ENCODE results near the gene MRFAP1. TPM values are rescaled to one million over a fixed set of nuclear protein-coding genes. Genes with fewer than 3 reads are reported as not detected.
A peak's percentile ranks its signal among the peaks of the same experiment; 100 is the strongest.

The MRFAP1 gene
- total RNA-seq, 4 donors from 2014 or later, result 116 to 338 (median 155) TPM

DNA sequence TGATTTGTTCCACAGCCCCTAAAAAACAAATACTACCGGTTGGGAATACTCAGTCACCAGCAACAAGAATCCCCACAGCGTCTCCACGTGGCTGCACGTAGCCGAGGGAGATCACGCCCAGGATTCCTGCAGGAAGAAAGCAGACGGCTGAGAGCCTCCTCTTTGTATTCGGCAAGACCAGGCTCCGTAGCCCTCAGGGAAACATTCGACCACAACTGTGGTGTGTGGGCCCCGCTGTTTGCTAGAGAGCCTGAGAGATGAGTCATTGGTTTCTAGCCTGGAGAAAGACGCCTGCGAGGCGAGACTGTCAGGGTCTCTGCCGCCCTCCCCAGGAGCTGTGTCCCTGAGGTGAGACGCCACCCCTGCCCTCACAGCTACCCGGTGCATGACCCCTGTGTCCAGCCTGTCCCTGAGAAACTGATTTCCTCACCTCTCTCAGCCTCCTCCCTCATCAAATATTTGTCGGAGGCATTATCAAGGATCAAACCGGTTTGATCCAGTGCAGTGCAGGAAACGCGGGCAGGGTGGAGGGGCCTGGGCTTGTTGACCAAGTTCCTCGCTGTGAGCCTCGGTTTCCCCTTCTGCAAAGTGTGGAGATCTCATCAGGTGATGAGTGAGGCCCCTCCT, 48.5 kb downstream of the MRFAP1 start:
- peak overlapping the region; percentile 34 to 75 (median 66) for H3K27ac ChIP-seq
- no peaks in the 10 kb centered on the region for H3K36me3 ChIP-seq
- H3K27me3 ChIP-seq, result no peaks in the 10 kb centered on the region
- peak; percentile 51 to 84 (median 58) for DNase-seq
- TF ChIP-seq, protein P1, sequence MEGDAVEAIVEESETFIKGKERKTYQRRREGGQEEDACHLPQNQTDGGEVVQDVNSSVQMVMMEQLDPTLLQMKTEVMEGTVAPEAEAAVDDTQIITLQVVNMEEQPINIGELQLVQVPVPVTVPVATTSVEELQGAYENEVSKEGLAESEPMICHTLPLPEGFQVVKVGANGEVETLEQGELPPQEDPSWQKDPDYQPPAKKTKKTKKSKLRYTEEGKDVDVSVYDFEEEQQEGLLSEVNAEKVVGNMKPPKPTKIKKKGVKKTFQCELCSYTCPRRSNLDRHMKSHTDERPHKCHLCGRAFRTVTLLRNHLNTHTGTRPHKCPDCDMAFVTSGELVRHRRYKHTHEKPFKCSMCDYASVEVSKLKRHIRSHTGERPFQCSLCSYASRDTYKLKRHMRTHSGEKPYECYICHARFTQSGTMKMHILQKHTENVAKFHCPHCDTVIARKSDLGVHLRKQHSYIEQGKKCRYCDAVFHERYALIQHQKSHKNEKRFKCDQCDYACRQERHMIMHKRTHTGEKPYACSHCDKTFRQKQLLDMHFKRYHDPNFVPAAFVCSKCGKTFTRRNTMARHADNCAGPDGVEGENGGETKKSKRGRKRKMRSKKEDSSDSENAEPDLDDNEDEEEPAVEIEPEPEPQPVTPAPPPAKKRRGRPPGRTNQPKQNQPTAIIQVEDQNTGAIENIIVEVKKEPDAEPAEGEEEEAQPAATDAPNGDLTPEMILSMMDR (IDR thresholded peaks at IDR 0.05), result no peak
- no peak for TF ChIP-seq POLR2A (IDR thresholded peaks at IDR 0.05)
- H3K4me1 ChIP-seq, result peaks cover 0 to 15% (median 2%) of the 10 kb centered on the region in 4 donors
- no peaks in the 10 kb centered on the region for H3K9me3 ChIP-seq
- H3K4me3 ChIP-seq, result peak overlapping the region in 3 of 4 donors; percentile 6 to 40 (median 27)

DNA sequence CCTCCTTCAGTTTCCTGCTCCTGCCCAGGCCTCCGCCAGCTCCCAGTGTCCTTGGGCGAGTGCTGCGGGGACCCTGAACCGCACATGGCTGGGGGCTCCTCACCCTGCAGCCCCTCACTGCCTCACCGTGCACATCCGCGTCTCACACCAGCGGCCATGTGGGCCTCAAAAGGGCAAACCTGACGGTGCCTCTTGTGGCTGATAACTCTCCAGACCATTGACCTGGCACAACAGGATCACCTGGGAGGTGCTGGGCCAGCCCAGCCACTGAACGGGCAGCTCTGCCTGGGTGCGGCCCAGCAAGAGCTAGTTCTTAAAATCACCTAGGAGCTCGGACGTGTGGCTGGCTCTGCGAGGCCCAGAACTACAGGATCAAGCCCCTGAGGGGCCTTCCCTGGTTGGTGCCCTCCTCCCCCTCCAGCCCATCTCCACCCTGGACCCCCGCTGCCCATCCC, 49.0 kb downstream of the MRFAP1 start:
- Histone ChIP-seq H3K9me3 (no peaks in the 10 kb centered on the region), H3K27ac (peak overlapping the region; percentile 34 to 75 (median 66)), H3K36me3 (no peaks in the 10 kb centered on the region), H3K4me1 (peaks cover 0 to 18% (median 2%) of the 10 kb centered on the region in 4 donors), H3K4me3 (peak overlapping the region in 3 of 4 donors; percentile 6 to 40 (median 27)), H3K27me3 (no peaks in the 10 kb centered on the region)
- peak in 1 of 3 donors; percentile 50 for DNase-seq
- TF ChIP-seq, protein P1 (IDR thresholded peaks at IDR 0.05), result no peak
- no peak for TF ChIP-seq POLR2A (IDR thresholded peaks at IDR 0.05)

Other genes starting within 250 kb of the MRFAP1 start
- gene PPP2R2C, start 168.1 kb upstream of the MRFAP1 start, total RNA-seq, result 1 to 10 TPM in 1 of 4 donors, under 1 TPM in 1, not detected in 2; 0.27 to 4.1 TPM
- gene MAN2B2, start 65.5 kb upstream of the MRFAP1 start, total RNA-seq, result 10 to 100 TPM; 23.1 to 41.2 (median 32.5) TPM
- gene S100P, start 53.2 kb downstream of the MRFAP1 start, total RNA-seq, result 1 to 10 TPM in 2 of 4 donors, not detected in 2; 1.5 to 3.3 TPM
- gene MRFAP1L1, start 69.2 kb downstream of the MRFAP1 start, total RNA-seq, result 10 to 100 TPM; 34.9 to 61.1 (median 37.4) TPM
- 10 to 100 TPM; 20.0 to 20.6 (median 20.2) TPM for gene BLOC1S4, start 75.5 kb downstream of the MRFAP1 start, total RNA-seq
- gene KIAA0232, start 142.0 kb downstream of the MRFAP1 start, total RNA-seq, result 10 to 100 TPM; 19.8 to 73.6 (median 49.5) TPM